AG04449 (cell line): ENCODE data around the gene SBF1.
"Not testable (repeated sequence)": the region's sequence is repeated elsewhere in the genome, so short reads cannot be mapped to it uniquely, and the experiment has no call there.

Source experiments
- CTCF ChIA-PET: fragments of 350-600 bp; formaldehyde crosslinking; extraction: SDS; loops from one replicate; lab custom pipeline; 2021; ENCODE audit warnings: antibody characterized with exemption; lab: Yijun Ruan, JAX
- POLR2A ChIA-PET: fragments of 400-600, 350-600 bp; formaldehyde crosslinking; extraction: SDS; loops from one replicate; lab custom pipeline; 2020; ENCODE audit warnings: antibody characterized with exemption, inconsistent platforms; lab: Yijun Ruan, JAX
- DNase-seq: peaks from one replicate; pipeline ENCODE4 v3.0.0-alpha.2; 2010; ENCODE audit warnings: low read depth, low spot score
- H3K4me3 ChIP-seq: 2 replicates; pipeline ENCODE4 v1.5.1; 2011; ENCODE audit warnings: low read depth, mild to moderate bottlenecking, control low read depth, low read length
- CTCF ChIP-seq: IDR thresholded peaks from one replicate; pipeline ENCODE4 v1.5.1; 2011; ENCODE audit warnings: mild to moderate bottlenecking, moderate library complexity, low read length, control low read depth, inconsistent platforms; ENCODE audit not compliant: insufficient read depth; ENCODE audit errors: missing control alignments

Gene SBF1

GRCh38 chr22:50415426-50415825, 59.4 kb downstream of the SBF1 start:
- no peak for DNase-seq
- no peak for TF ChIP-seq CTCF
- ChIA-PET POLR2A (no interaction called here), CTCF (interaction anchor here (0.8 kb wide), 1 partner anchor 16 kb away, joined by 3 read pairs; no protein-coding TSS in a partner anchor)
- H3K4me3 ChIP-seq, result no peak overlapping the region

GRCh38 chr22:50414476-50415248, 60.2 kb downstream of the SBF1 start:
- ChIA-PET POLR2A (no interaction called here), CTCF (interaction anchor here (0.8 kb wide), 1 partner anchor 16 kb away, joined by 3 read pairs; no protein-coding TSS in a partner anchor)
- no peak for TF ChIP-seq CTCF
- DNase-seq, result no peak
- no peak overlapping the region for H3K4me3 ChIP-seq

DNA sequence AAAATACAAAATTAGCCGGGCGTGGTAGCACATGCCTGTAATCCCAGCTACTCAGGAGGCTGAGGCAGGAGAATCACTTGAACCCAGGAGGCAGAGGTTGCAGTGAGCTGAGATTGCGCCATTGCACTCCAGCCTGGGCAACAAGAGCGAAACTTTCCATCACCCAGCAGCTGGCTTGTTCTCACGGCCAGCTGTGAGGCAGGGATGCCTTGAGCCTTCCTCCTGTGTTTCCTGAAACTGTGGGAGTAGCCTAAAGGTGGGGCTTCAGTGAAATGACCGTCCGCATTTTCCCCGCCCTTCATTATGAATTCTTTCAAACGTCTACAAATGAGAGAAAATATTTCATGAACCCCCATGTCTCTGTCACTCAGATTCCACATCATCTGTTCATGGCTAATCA, 65.9 kb downstream of the SBF1 start:
- CTCF ChIA-PET, result interaction anchor here (0.7 to 1.2 kb wide), 2 partner anchors 9 to 157 kb away, joined by 3 read pairs; no protein-coding TSS in a partner anchor
- H3K4me3 ChIP-seq, POLR2A ChIA-PET, DNase-seq: not testable (repeated sequence)

GRCh38 chr22:50408311-50408710, 66.5 kb downstream of the SBF1 start:
- POLR2A ChIA-PET, result interaction anchor here (0.6 kb wide), 1 partner anchor 553 kb away, joined by 3 read pairs; no protein-coding TSS in a partner anchor
- TF ChIP-seq CTCF, result no peak
- CTCF ChIA-PET, result interaction anchor here (0.7 to 1.2 kb wide), 3 partner anchors 9 to 156 kb away, joined by 3 to 5 read pairs (median 3); no protein-coding TSS in a partner anchor
- DNase-seq, result no peak
- no peak overlapping the region for H3K4me3 ChIP-seq

- DNase-seq, result no peak
- ChIA-PET CTCF (no interaction called here), POLR2A (no interaction called here)
- no peak overlapping the region for H3K4me3 ChIP-seq
- TF ChIP-seq CTCF, result no peak
Measured at GRCh38 chr22:50406416-50407170, 68.2 kb downstream of the SBF1 start.

DNA sequence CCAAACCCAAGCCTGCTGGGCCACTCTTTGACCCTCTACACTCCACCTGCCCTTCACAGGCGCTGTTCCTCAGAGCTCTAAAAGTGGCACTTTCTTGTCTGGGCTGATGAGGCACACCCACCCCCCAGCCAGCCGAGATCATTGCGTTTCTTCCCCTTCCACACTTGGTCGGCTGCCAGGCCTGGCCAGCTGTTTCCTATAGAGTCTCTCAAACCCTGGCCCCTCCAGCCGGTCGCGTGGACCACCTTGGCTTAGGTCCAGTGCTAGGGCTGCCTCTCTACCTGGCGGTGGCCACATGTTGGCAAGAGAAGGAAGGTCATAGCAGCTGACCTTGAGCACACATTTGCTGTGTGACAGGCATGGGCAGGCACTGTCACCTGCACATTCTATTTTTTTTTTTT, 71.1 kb downstream of the SBF1 start:
- DNase-seq, result no peak
- POLR2A ChIA-PET, result no interaction called here

More for the DNA sequence above, 71.1 kb downstream of the SBF1 start:
- CTCF ChIA-PET, result interaction anchor here (1.0 kb wide), 1 partner anchor 10 kb away, joined by 3 read pairs; no protein-coding TSS in a partner anchor
- TF ChIP-seq CTCF, result no peak
- no peak overlapping the region for H3K4me3 ChIP-seq
